SK-N-SH treated with all-trans-retinoic acid at 6 μM for 48 hours (cell line): ENCODE measurements around the gene WDR87.

Source experiments
- ATAC-seq: fragments of 200-7000 bp; cut with Tn5 transposase; 3 replicates; pipeline ENCODE4 v1.9.1; 2020; ENCODE audit warnings: mild to moderate bottlenecking, moderate library complexity
- ARNTL ChIP-seq: fragments of 450-650 bp; formaldehyde crosslinking; IDR thresholded peaks from 2 replicates; pipeline ENCODE4 v1.5.0; 2020; ENCODE audit warnings: low read depth, mild to moderate bottlenecking, moderate library complexity, borderline replicate concordance
- BACH2 ChIP-seq: fragments of 250-450 bp; sonication (Bioruptor Pico); IDR thresholded peaks from 2 replicates; pipeline ENCODE4 v1.9.0; 2021; ENCODE audit warnings: mild to moderate bottlenecking, borderline replicate concordance
- CSDC2 ChIP-seq: fragments of 250-450 bp; sonication (Bioruptor Pico); IDR thresholded peaks from 2 replicates; pipeline ENCODE4 v1.5.0; 2020; ENCODE audit warnings: mild to moderate bottlenecking, moderate library complexity
- ESRRG ChIP-seq: fragments of 250-450 bp; sonication (Bioruptor Pico); IDR thresholded peaks from 2 replicates; pipeline ENCODE4 v1.6.1; 2021; ENCODE audit warnings: mild to moderate bottlenecking
- GLIS3 ChIP-seq: fragments of 250-450 bp; sonication (Bioruptor Pico); IDR thresholded peaks from 2 replicates; pipeline ENCODE4 v1.5.0; 2020; ENCODE audit warnings: mild to moderate bottlenecking, moderate library complexity
- ISL1 ChIP-seq: fragments of 250-450 bp; sonication (Bioruptor Pico); IDR thresholded peaks from 2 replicates; pipeline ENCODE4 v2.1.2; 2022; ENCODE audit warnings: mild to moderate bottlenecking, moderate library complexity
- OSR1 ChIP-seq: fragments of 250-450 bp; sonication (Bioruptor Pico); IDR thresholded peaks from 2 replicates; pipeline ENCODE4 v1.8.0; 2022; ENCODE audit warnings: moderate library complexity, mild to moderate bottlenecking, inconsistent platforms
- PPARA ChIP-seq: fragments of 250-450 bp; sonication (Bioruptor Pico); IDR thresholded peaks from 2 replicates; pipeline ENCODE4 v1.5.0; 2020; ENCODE audit warnings: mild to moderate bottlenecking, borderline replicate concordance
- RARB ChIP-seq: fragments of 250-450 bp; sonication (Bioruptor Pico); IDR thresholded peaks from 2 replicates; pipeline ENCODE4 v1.8.0; 2021; ENCODE audit warnings: mild to moderate bottlenecking, moderate library complexity
- SNAI2 ChIP-seq: fragments of 250-450 bp; sonication (Bioruptor Pico); IDR thresholded peaks from 2 replicates; pipeline ENCODE4 v1.5.0; 2020; ENCODE audit warnings: mild to moderate bottlenecking, moderate library complexity
- TCF4 ChIP-seq: fragments of 250-450 bp; sonication (Bioruptor Pico); IDR thresholded peaks from 2 replicates; pipeline ENCODE4 v1.8.0; 2021; ENCODE audit warnings: mild to moderate bottlenecking, moderate library complexity, borderline replicate concordance
- TOX ChIP-seq: fragments of 250-450 bp; sonication (Bioruptor Pico); IDR thresholded peaks from 2 replicates; pipeline ENCODE4 v1.8.0; 2021; ENCODE audit warnings: mild to moderate bottlenecking, moderate library complexity, borderline replicate concordance
- ZC3H10 ChIP-seq: fragments of 250-450 bp; sonication (Bioruptor Pico); IDR thresholded peaks from 2 replicates; pipeline ENCODE4 v1.5.1; 2021; ENCODE audit warnings: mild to moderate bottlenecking, moderate library complexity
- ZFP30 ChIP-seq: fragments of 450-650 bp; formaldehyde crosslinking; IDR thresholded peaks from 2 replicates; pipeline ENCODE4 v1.5.0; 2022; ENCODE audit warnings: mild to moderate bottlenecking, moderate library complexity
- ZNF565 ChIP-seq: fragments of 450-650 bp; formaldehyde crosslinking; conservative IDR thresholded peaks from 2 replicates; pipeline ENCODE4 v1.5.0; 2020; ENCODE audit warnings: low read depth, mild to moderate bottlenecking, moderate library complexity
- ZNF70 ChIP-seq: fragments of 450-650 bp; formaldehyde crosslinking; IDR thresholded peaks from 2 replicates; pipeline ENCODE4 v1.5.0; 2020; ENCODE audit warnings: mild to moderate bottlenecking, moderate library complexity
- ZNF8 ChIP-seq: fragments of 450-650 bp; formaldehyde crosslinking; IDR thresholded peaks from 2 replicates; pipeline ENCODE4 v1.5.0; 2020; ENCODE audit warnings: mild to moderate bottlenecking, moderate library complexity
- TF ChIP-seq, protein P1 (sequence below): fragments of 250-450 bp; sonication (Bioruptor Pico); IDR thresholded peaks from 2 replicates; pipeline ENCODE4 v1.8.0; 2021; ENCODE audit warnings: low read depth, mild to moderate bottlenecking, moderate library complexity, borderline replicate concordance
- TF ChIP-seq, protein P2 (sequence below): fragments of 250-450 bp; sonication (Bioruptor Pico); IDR thresholded peaks from 2 replicates; pipeline ENCODE4 v1.5.1; 2020; ENCODE audit warnings: low read depth, mild to moderate bottlenecking, moderate library complexity
- TF ChIP-seq, protein P3 (sequence below): fragments of 250-450 bp; sonication (Bioruptor Pico); IDR thresholded peaks from 2 replicates; pipeline ENCODE4 v1.5.1; 2021; ENCODE audit warnings: mild to moderate bottlenecking, moderate library complexity
- TF ChIP-seq, protein P4 (sequence below): fragments of 250-450 bp; sonication (Bioruptor Pico); IDR thresholded peaks from 2 replicates; pipeline ENCODE4 v1.8.0; 2020; ENCODE audit warnings: mild to moderate bottlenecking, moderate library complexity, borderline replicate concordance

Gene WDR87

DNA sequence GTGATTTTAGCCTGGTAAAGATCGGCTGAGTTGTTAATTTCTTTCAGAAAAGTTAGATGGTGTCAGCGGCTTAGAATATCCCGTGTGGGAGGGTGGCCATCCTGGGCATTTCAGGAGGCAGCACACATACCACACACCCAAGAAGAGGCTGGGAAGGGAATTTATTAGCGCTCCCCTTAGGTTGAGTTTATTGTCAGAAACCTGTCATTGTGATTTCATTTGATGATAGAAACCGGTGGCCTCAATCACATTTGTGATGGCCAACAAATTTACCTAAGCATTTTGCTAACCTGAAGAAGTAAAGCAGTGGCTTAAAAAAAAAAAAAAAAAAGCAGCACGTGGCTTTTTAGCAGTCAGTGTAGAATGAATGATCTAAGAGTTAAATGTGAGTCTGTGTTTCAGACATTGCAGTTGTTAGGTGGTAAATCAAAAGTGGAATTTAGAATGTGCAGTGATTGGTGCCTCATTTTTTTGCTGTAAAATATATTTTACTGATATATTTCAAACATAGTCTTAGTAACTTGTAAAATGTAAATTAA lies 3.3 kb upstream of the WDR87 start:
- ATAC-seq, result no peak
- no peak for TF ChIP-seq ISL1
- TF ChIP-seq, protein P1, sequence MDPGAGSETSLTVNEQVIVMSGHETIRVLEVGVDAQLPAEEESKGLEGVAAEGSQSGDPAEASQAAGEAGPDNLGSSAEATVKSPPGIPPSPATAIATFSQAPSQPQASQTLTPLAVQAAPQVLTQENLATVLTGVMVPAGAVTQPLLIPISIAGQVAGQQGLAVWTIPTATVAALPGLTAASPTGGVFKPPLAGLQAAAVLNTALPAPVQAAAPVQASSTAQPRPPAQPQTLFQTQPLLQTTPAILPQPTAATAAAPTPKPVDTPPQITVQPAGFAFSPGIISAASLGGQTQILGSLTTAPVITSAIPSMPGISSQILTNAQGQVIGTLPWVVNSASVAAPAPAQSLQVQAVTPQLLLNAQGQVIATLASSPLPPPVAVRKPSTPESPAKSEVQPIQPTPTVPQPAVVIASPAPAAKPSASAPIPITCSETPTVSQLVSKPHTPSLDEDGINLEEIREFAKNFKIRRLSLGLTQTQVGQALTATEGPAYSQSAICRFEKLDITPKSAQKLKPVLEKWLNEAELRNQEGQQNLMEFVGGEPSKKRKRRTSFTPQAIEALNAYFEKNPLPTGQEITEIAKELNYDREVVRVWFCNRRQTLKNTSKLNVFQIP, result no peak
- no peak for TF ChIP-seq TCF4 (CRISPR knock-in tag)
- TF ChIP-seq ZFP30, result no peak
- TF ChIP-seq, protein P2, sequence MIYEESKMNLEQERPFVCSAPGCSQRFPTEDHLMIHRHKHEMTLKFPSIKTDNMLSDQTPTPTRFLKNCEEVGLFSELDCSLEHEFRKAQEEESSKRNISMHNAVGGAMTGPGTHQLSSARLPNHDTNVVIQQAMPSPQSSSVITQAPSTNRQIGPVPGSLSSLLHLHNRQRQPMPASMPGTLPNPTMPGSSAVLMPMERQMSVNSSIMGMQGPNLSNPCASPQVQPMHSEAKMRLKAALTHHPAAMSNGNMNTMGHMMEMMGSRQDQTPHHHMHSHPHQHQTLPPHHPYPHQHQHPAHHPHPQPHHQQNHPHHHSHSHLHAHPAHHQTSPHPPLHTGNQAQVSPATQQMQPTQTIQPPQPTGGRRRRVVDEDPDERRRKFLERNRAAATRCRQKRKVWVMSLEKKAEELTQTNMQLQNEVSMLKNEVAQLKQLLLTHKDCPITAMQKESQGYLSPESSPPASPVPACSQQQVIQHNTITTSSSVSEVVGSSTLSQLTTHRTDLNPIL, result no peak
- TF ChIP-seq ZC3H10, result no peak
- no peak for TF ChIP-seq BACH2
- no peak for TF ChIP-seq ZNF70

DNA sequence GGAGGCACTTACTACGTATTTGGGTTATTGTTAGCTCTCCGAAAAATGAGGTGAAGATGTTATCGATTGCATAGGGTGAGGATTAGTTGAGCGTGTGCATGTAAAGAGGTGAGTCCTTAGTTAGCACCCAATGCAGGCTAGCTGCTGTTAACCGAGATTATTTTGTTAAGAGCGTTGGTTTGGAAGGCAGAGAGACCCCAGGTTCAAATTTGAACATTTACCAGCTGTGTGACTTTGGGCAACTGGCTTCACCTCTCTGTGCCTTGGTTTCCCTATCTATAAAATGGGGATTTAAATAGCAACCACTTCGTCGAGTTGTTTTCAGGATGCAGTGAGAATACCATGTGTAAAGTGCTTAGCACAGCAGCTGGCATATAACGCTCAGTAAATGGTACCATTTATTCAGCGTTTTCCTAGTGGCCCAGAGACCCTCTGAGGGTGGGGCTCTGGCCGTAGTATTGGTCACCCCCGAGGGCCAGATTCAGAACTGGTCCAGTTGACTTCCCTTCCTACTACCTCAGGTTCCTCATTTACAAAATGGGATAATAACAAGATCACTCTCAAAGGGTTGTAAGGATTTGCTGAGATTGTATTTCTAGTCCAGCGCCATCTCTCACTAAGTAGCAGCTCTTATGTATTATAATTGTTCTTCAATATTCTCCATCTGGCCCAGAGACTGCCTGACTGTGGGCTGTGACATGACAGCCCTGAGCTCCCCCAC lies 1.5 kb upstream of the WDR87 start:
- TF ChIP-seq OSR1 (CRISPR knock-in tag) (no peak), ARNTL (CRISPR knock-in tag) (no peak), ZNF70 (no peak), ZNF565 (CRISPR knock-in tag) (no peak), GLIS3 (CRISPR knock-in tag) (no peak), ISL1 (no peak), RARB (CRISPR knock-in tag) (no peak), CSDC2 (CRISPR knock-in tag) (no peak), TOX (CRISPR knock-in tag) (no peak), ZFP30 (no peak), ZNF8 (no peak), ZC3H10 (no peak), BACH2 (no peak), ESRRG (CRISPR knock-in tag) (no peak), TCF4 (CRISPR knock-in tag) (no peak), PPARA (CRISPR knock-in tag) (no peak)
- TF ChIP-seq, protein P3, sequence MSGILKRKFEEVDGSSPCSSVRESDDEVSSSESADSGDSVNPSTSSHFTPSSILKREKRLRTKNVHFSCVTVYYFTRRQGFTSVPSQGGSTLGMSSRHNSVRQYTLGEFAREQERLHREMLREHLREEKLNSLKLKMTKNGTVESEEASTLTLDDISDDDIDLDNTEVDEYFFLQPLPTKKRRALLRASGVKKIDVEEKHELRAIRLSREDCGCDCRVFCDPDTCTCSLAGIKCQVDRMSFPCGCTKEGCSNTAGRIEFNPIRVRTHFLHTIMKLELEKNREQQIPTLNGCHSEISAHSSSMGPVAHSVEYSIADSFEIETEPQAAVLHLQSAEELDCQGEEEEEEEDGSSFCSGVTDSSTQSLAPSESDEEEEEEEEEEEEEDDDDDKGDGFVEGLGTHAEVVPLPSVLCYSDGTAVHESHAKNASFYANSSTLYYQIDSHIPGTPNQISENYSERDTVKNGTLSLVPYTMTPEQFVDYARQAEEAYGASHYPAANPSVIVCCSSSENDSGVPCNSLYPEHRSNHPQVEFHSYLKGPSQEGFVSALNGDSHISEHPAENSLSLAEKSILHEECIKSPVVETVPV (CRISPR knock-in tag), result no peak
- TF ChIP-seq, protein P1, result no peak
- TF ChIP-seq, protein P4, sequence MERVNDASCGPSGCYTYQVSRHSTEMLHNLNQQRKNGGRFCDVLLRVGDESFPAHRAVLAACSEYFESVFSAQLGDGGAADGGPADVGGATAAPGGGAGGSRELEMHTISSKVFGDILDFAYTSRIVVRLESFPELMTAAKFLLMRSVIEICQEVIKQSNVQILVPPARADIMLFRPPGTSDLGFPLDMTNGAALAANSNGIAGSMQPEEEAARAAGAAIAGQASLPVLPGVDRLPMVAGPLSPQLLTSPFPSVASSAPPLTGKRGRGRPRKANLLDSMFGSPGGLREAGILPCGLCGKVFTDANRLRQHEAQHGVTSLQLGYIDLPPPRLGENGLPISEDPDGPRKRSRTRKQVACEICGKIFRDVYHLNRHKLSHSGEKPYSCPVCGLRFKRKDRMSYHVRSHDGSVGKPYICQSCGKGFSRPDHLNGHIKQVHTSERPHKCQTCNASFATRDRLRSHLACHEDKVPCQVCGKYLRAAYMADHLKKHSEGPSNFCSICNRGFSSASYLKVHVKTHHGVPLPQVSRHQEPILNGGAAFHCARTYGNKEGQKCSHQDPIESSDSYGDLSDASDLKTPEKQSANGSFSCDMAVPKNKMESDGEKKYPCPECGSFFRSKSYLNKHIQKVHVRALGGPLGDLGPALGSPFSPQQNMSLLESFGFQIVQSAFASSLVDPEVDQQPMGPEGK (CRISPR knock-in tag), result no peak
- no peak for ATAC-seq

DNA sequence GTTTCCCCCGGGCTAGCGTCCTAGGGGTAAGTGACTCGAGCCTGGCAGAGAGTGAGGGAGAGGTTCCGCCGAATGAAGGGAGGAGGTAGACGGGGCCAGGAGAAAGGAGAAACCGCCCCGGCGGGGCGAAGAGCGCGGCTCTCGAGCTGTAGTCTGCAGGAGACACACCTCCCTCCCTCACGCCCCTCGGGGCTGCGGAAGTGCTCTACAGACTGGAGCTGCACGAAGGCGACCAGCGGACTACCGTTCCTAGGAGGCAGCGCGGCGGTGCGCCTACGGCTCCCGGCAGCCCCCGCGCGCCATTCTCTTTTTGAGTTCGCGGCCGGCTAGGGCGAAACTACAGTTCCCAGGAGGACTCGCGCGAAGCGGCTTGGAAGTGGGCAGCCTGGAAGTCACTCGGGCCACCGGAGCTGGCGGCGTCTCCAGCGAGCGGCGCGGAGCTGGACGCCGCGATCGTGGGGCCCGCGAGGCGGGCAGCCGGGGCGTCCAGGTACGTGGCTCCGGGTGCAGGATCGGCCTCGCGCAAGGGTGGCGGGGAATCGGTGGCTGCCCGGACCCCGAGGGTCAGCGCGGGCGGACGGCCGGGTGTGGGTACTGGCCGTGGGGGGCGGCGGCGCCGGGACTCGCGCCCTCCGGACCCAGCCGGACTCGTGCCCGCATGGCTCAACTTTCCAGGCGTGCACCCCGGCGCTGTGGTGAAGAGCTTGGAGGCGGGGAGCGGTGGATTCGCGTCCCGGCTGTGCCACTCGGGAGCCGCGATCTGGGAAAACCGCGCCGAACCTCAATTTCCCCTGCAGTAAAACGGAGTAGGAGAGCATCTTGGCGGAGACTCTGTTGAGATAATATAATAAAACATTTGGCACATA lies 708 bp upstream of the WDR87 start, which contains the start of gene SIPA1L3:
Gene SIPA1L3, plus strand, starts transcription at position 340 of the 866 bp plus-strand sequence. CDS start 174,358 bp downstream, outside the sequence.
- peak; percentile 98 for ATAC-seq
- TF ChIP-seq, protein P3 (CRISPR knock-in tag), result no peak
- TF ChIP-seq, protein P4 (CRISPR knock-in tag), result no peak
- no peak for TF ChIP-seq TOX (CRISPR knock-in tag)
- TF ChIP-seq, protein P1, result no peak
- no peak for TF ChIP-seq ZFP30
- no peak for TF ChIP-seq ZNF70
- no peak for TF ChIP-seq ISL1
- TF ChIP-seq SNAI2, result no peak
